ENCODE measurements around the gene CEBPB.

The CEBPB gene

DNA sequence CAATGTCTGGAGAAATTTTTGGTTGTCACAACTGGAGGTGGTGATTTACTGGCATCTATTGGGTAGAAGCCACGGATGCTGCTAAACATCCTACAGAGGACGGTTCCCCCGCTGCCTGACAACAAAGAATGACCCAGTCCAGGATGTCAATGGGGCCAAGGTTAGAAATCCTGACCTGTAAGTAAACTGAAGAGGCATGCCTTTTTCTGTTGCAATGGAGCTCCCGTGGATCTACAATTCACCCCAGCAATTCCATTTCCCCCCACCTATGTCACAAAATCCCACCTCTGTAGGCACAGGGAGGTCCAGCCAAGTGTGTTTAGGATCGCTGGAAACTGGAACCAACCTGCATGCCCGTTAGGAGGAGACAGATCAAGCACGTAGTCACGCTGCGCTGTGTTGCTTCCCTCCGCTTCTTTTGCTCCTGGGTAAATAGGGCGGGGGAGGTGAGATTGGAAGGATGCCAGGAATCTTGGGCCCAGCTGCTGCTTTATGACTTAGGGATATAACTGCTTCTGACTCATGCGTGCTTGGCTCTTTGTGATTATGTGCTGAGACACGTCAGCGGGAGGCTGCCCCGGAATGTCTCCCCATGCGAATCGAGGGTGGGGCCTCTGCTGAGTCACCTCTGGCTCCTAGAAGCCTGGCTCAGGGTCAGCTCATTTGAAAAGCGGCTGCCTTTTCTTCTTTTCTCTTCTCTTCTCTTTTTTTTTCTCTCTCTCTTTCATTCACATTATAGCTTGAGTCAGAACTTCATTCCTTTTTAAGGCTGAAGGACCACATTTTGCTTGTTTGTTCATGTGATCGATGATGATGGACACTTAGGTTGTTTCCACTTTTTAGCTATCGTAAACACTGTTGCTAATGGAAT is 24.7 kb upstream of the CEBPB start:
- no peaks in the 10 kb centered on the region for H4K20me1 ChIP-seq (ENCODE audit: insufficient read depth, low read length)
- no peaks in the 10 kb centered on the region for H3F3A ChIP-seq (ENCODE audit: insufficient read depth, low read length)
- no peak overlapping the region for H3K27ac ChIP-seq (ENCODE audit: low read length)
- TF ChIP-seq EZH2 (optimal IDR thresholded peaks at IDR 0.05; ENCODE audit: low read depth, low read length) (no peak), EZH2phosphoT487 (IDR thresholded peaks at IDR 0.05; ENCODE audit: low read length) (no peak)
- TF ChIP-seq, protein P1, sequence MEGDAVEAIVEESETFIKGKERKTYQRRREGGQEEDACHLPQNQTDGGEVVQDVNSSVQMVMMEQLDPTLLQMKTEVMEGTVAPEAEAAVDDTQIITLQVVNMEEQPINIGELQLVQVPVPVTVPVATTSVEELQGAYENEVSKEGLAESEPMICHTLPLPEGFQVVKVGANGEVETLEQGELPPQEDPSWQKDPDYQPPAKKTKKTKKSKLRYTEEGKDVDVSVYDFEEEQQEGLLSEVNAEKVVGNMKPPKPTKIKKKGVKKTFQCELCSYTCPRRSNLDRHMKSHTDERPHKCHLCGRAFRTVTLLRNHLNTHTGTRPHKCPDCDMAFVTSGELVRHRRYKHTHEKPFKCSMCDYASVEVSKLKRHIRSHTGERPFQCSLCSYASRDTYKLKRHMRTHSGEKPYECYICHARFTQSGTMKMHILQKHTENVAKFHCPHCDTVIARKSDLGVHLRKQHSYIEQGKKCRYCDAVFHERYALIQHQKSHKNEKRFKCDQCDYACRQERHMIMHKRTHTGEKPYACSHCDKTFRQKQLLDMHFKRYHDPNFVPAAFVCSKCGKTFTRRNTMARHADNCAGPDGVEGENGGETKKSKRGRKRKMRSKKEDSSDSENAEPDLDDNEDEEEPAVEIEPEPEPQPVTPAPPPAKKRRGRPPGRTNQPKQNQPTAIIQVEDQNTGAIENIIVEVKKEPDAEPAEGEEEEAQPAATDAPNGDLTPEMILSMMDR (IDR thresholded peaks at IDR 0.05; ENCODE audit: low read length): no peak
- H3K9ac ChIP-seq (ENCODE audit: low read length): no peak overlapping the region; the same call in 1 of the 2 replicates
- H3K36me3 ChIP-seq (replicated peaks; ENCODE audit: insufficient read depth, low read length): no peaks in the 10 kb centered on the region
- H3K79me2 ChIP-seq (ENCODE audit: low read length): no peaks in the 10 kb centered on the region
- H3K4me2 ChIP-seq (ENCODE audit: low read depth, low read length): peak overlapping the region; percentile 67
- H2AFZ ChIP-seq (ENCODE audit: low read length): peak overlapping the region; percentile 61; the same call in 1 of the 2 replicates
- H3K9me2 ChIP-seq (replicated peaks; ENCODE audit: insufficient read depth, low read length): no peaks in the 10 kb centered on the region
- peak overlapping the region; percentile 23; the same call in 1 of the 2 replicates for H3K4me3 ChIP-seq (ENCODE audit: low read length)
- no peaks in the 10 kb centered on the region for H3K4me1 ChIP-seq (ENCODE audit: low read length)
- no peaks in the 10 kb centered on the region for H3K9me3 ChIP-seq (replicated peaks; ENCODE audit: insufficient read depth, low read length)
- H3K27me3 ChIP-seq (replicated peaks; ENCODE audit: insufficient read depth, low read length): no peaks in the 10 kb centered on the region
- peak; percentile 28 for DNase-seq

DNA sequence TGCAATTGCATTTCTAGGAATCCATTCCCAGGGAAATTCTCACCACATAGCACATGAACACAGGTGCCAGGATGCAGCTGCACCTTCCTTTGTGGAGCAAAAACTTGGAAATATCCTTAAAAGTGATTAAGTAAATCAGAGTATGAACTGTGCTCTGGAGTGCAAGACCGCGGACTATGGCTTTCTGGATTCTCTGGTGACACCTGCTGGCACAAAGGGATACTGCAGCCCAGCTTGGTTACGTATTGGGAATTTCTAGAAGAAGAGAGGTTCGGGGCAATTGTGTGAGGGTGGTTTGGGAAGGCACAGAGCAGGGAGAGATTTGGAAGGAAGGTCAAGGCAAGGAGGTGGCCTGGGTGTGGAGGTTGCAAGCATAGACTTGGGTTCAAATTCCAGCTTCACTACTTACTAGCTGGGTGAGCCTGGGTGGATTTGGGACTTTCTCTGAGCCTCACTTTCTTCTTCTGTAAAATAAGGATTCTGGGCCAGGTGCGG is 21.3 kb upstream of the CEBPB start:
- no peak overlapping the region for H2AFZ ChIP-seq (ENCODE audit: low read length)
- no peak overlapping the region for H3K27ac ChIP-seq (ENCODE audit: low read length)
- no peak overlapping the region for H3K4me2 ChIP-seq (ENCODE audit: low read depth, low read length)
- H3K9ac ChIP-seq (ENCODE audit: low read length): no peak overlapping the region
- H3K36me3 ChIP-seq (replicated peaks; ENCODE audit: insufficient read depth, low read length): no peaks in the 10 kb centered on the region
- DNase-seq: peak; percentile 70
- H3K9me2 ChIP-seq (replicated peaks; ENCODE audit: insufficient read depth, low read length): no peaks in the 10 kb centered on the region
- H3K27me3 ChIP-seq (replicated peaks; ENCODE audit: insufficient read depth, low read length): no peaks in the 10 kb centered on the region
- no peaks in the 10 kb centered on the region for H4K20me1 ChIP-seq (ENCODE audit: insufficient read depth, low read length)
- H3K9me3 ChIP-seq (replicated peaks; ENCODE audit: insufficient read depth, low read length): no peaks in the 10 kb centered on the region
- no peaks in the 10 kb centered on the region for H3F3A ChIP-seq (ENCODE audit: insufficient read depth, low read length)
- no peaks in the 10 kb centered on the region for H3K4me1 ChIP-seq (ENCODE audit: low read length)
- TF ChIP-seq, protein P1 (IDR thresholded peaks at IDR 0.05; ENCODE audit: low read length): peak; percentile 94
- TF ChIP-seq EZH2phosphoT487 (IDR thresholded peaks at IDR 0.05; ENCODE audit: low read length): no peak
- no peaks in the 10 kb centered on the region for H3K79me2 ChIP-seq (ENCODE audit: low read length)
- H3K4me3 ChIP-seq (ENCODE audit: low read length): no peak overlapping the region

DNA sequence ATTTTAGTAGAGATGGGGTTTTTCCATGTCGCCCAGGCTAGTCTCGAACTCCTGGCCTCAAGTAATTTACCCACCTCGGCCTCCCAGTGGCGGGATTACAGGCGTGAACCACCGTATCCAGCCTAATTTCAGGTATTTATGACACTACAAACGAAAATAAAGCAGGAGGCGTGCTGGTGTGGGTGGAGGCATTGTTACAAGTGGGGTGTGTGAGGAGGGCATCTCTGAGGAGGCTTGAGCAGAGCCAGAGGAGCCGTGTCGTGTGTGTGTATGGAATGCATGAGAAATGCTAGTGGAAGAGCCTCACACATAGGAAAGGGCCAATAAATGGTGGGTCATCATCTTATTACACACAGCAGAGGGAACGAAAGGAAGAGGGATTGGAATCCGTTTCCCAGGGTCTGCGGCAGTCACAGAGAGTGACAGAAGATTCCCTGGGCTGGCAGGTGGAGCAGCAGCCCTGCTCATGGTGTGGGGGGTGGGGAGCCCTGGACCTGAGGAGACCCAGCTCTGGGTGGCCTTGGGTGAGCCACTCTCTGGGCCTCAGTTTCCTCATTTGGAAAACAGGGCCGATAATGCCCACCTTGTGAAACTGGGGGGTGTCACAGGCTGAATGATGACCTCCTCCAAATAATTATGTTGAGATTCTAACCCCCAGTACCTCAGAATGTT is 19.9 kb upstream of the CEBPB start:
- Histone ChIP-seq H3K27me3 (replicated peaks; ENCODE audit: insufficient read depth, low read length) (no peaks in the 10 kb centered on the region), H3K36me3 (replicated peaks; ENCODE audit: insufficient read depth, low read length) (no peaks in the 10 kb centered on the region), H3K9me3 (replicated peaks; ENCODE audit: insufficient read depth, low read length) (no peaks in the 10 kb centered on the region), H3K79me2 (ENCODE audit: low read length) (no peaks in the 10 kb centered on the region), H3K9me2 (replicated peaks; ENCODE audit: insufficient read depth, low read length) (no peaks in the 10 kb centered on the region), H3F3A (ENCODE audit: insufficient read depth, low read length) (no peaks in the 10 kb centered on the region), H3K4me3 (ENCODE audit: low read length) (no peak overlapping the region), H4K20me1 (ENCODE audit: insufficient read depth, low read length) (no peaks in the 10 kb centered on the region), H3K9ac (ENCODE audit: low read length) (no peak overlapping the region), H3K4me1 (ENCODE audit: low read length) (no peaks in the 10 kb centered on the region), H3K27ac (ENCODE audit: low read length) (no peak overlapping the region), H2AFZ (ENCODE audit: low read length) (no peak overlapping the region), H3K4me2 (ENCODE audit: low read depth, low read length) (no peak overlapping the region)
- TF ChIP-seq, protein P1 (IDR thresholded peaks at IDR 0.05; ENCODE audit: low read length): no peak
- TF ChIP-seq EZH2 (optimal IDR thresholded peaks at IDR 0.05; ENCODE audit: low read depth, low read length): no peak
- no peak for TF ChIP-seq EZH2phosphoT487 (IDR thresholded peaks at IDR 0.05; ENCODE audit: low read length)
- DNase-seq: no peak
